ENCODE data around the gene ENOX1.
"Not testable (repeated sequence)": the region's sequence is repeated elsewhere in the genome, so short reads cannot be mapped to it uniquely, and the experiment has no call there.

DNA sequence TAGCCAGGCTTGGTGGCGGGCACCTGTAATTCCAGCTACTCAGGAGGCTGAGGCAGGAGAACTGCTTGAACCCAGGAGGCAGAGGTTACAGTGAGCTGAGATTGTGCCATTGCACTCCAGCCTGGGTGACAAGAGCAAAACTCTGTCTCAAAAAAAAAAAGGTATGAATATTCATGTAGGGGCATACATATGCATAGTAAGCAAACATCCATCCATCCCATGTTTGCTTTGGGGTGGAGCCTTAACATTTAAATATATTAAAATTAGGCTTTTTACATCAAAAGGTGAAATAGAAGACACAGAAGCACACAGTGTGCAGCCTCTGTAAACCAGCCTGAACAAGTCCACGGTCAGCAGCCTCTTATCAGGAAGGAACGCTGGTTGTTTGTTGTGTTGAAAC lies 618.3 kb downstream of the ENOX1 start:
- not testable (repeated sequence) for TF ChIP-seq CTCF (IDR thresholded peaks at IDR 0.05; ENCODE audit: low read depth, low read length); EZH2phosphoT487 (IDR thresholded peaks at IDR 0.05; ENCODE audit: low read depth)
